GM21515 (cell line): Measurements from ENCODE around the gene ELF3.
"Not testable (repeated sequence)": the region's sequence is repeated elsewhere in the genome, so short reads cannot be mapped to it uniquely, and the experiment has no call there.

Experiments used
- ATAC-seq: cut with Tn5 transposase; IDR thresholded peaks from one replicate; pipeline ENCODE4 v1.9.1; 2021; ENCODE audit not compliant: unreplicated experiment

The ELF3 gene

GRCh38 chr1:202063093-202063492 is 52.7 kb downstream of the ELF3 start:
- ATAC-seq: no peak

GRCh38 chr1:202064889-202065312 is 54.5 kb downstream of the ELF3 start:
- not testable (repeated sequence) for ATAC-seq
